ENCODE results near the gene PRICKLE4.
A peak's percentile ranks its signal among the peaks of the same experiment; 100 is the strongest.
"Not testable (repeated sequence)": the region's sequence is repeated elsewhere in the genome, so short reads cannot be mapped to it uniquely, and the experiment has no call there.

Gene PRICKLE4

DNA sequence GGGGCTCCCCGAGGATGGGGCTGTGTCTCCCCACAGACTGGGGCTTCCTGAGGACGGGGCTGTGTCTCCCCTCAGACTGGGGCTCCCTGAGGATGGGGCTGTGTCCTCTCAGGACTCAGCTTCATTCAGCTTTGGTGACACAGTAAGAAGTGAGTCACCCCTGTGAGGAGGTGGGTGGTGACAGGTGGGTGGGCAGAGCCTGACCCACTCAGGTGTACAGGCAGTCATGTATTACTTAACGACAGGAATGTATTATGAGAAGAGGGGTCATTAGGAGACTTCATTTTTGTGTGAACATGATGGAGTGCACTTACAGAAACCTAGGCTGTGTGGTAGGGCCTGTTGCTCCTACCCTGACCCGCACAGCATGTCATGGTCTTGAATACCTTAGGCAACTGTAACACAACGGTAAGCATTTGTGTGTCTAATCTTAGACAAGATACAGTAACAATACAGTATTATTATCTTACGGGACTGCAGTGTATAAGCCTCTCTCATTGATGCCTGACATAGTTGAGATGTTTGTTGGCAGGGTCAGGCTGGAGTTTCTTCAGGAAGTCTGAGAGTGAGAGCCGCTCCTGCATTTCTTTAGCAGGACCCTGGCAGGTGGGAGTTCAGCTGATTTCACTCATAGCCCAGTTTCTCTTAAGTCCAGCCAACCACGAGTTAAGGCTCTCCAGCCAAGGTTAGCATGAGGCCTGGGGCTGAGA lies 22.5 kb upstream of the PRICKLE4 start:
- TF ChIP-seq CTCF (conservative IDR thresholded peaks at IDR 0.05; ENCODE audit: low read length): no peak
- no peak overlapping the region for H3K4me3 ChIP-seq (ENCODE audit: low read length)
- no peak for DNase-seq (ENCODE audit: low read depth)

GRCh38 chr6:41758641-41759035 lies 21.9 kb upstream of the PRICKLE4 start:
- no peak overlapping the region for H3K4me3 ChIP-seq (ENCODE audit: low read length)
- no peak for TF ChIP-seq CTCF (conservative IDR thresholded peaks at IDR 0.05; ENCODE audit: low read length)
- no peak for DNase-seq (ENCODE audit: low read depth)

GRCh38 chr6:41759106-41759904 lies 21.3 kb upstream of the PRICKLE4 start:
- no peak for TF ChIP-seq CTCF (conservative IDR thresholded peaks at IDR 0.05; ENCODE audit: low read length)
- DNase-seq (ENCODE audit: low read depth): no peak
- no peak overlapping the region for H3K4me3 ChIP-seq (ENCODE audit: low read length)

DNA sequence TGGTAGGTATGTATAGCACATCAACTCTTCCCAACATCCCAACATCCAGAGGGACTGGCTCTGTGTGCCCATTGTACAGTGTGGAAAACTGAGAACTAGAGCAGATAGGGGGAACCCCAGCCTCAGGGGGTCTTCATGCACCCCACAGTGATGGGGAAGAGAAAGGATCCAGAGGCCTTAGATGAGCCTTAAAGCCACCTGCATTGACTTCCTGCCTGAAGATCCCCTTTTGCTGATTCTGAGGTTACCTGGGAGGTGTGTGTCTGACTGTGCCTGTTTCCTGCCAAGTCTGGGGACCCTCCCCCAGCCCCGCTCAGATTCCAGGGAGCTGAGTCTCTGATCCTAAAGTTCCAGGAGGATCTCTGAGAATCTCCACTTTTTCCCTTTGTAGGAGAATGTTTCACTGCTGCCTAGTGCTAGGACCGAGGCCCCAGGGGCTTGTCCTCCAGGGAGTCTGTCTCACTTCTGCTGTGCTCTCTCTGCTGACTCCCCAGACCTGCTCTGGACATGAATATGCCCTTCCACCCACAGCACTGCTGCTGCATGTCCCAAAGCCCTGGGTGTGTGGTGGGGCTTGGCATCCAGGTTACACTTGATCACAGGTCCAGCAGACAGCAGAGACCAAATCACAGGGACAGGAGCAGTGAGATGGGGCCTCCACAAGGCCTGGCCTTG lies 20.5 kb upstream of the PRICKLE4 start:
- H3K4me3 ChIP-seq (ENCODE audit: low read length): no peak overlapping the region
- no peak for DNase-seq (ENCODE audit: low read depth)
- TF ChIP-seq CTCF (conservative IDR thresholded peaks at IDR 0.05; ENCODE audit: low read length): no peak

- TF ChIP-seq CTCF (conservative IDR thresholded peaks at IDR 0.05; ENCODE audit: low read length): no peak
- no peak overlapping the region for H3K4me3 ChIP-seq (ENCODE audit: low read length)
- no peak for DNase-seq (ENCODE audit: low read depth)
These were observed 17.1 kb upstream of the PRICKLE4 start for GRCh38 chr6:41763470-41763869.

- not testable (repeated sequence) for DNase-seq (ENCODE audit: low read depth)
These were observed 14.4 kb upstream of the PRICKLE4 start for GRCh38 chr6:41766043-41766664.

GRCh38 chr6:41767112-41767833 lies 13.3 kb upstream of the PRICKLE4 start:
- peak; percentile 82 for DNase-seq (ENCODE audit: low read depth)
- TF ChIP-seq CTCF (conservative IDR thresholded peaks at IDR 0.05; ENCODE audit: low read length): no peak

More at GRCh38 chr6:41766043-41766664, 14.4 kb upstream of the PRICKLE4 start:
- H3K4me3 ChIP-seq (ENCODE audit: low read length): not testable (repeated sequence)

More at GRCh38 chr6:41767112-41767833, 13.3 kb upstream of the PRICKLE4 start:
- no peak overlapping the region for H3K4me3 ChIP-seq (ENCODE audit: low read length)

Data from AG10803 (cell line).